GM19328 (cell line): ENCODE results near the gene RIOK1.
A peak's percentile ranks its signal among the peaks of the same experiment; 100 is the strongest.
"Not testable (repeated sequence)": the region's sequence is repeated elsewhere in the genome, so short reads cannot be mapped to it uniquely, and the experiment has no call there.

Source experiments
- ATAC-seq: cut with Tn5 transposase; IDR thresholded peaks from one replicate; pipeline ENCODE4 v1.9.1; 2021; ENCODE audit warnings: mild to moderate bottlenecking, moderate library complexity; ENCODE audit not compliant: unreplicated experiment

RIOK1 gene

DNA sequence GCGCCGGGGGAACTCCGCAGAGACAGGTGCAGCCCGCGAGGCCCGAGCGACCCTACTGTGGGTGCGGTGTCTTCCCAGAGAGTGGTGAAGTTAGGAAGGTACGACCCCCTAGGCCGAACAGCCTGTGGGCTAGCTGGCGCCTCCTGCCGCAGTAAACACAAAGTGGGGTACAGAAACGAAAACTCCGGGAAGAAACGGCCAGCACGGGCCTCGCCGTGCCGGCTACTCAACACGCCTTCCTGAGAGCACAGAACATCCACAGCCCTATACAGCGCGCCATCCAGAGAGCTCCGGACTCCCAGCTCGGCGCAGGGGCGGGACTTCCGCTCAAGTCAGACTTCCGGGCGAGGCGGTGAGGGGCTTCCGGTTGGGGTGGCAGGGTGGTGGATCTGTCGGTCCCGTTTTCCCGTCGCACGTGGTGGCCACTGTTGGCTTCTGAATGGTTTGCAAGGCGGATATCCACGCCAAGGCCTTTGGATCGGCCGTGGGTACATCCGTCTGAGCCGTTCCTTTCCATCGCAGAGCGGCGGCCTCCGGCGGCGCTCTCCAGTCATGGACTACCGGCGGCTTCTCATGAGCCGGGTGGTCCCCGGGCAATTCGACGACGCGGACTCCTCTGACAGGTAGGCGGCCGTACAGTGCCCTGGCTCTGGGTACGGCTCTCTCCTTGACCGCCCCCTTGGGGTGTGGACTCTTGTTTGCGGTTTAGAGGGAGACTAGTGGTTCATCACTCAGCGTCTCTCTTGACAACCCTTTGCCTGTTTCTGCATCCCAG is at the start of gene RIOK1, which contains the start of gene CAGE1:
TSS of gene RIOK1 (plus strand) at position 358 of the 775 bp plus-strand sequence. CDS start at position 553, 195 bp downstream.
TSS of gene CAGE1 (minus strand) at position 292 of the 775 bp plus-strand sequence. CDS start 2,569 bp downstream, outside the sequence.
- peak; percentile 96 for ATAC-seq

DNA sequence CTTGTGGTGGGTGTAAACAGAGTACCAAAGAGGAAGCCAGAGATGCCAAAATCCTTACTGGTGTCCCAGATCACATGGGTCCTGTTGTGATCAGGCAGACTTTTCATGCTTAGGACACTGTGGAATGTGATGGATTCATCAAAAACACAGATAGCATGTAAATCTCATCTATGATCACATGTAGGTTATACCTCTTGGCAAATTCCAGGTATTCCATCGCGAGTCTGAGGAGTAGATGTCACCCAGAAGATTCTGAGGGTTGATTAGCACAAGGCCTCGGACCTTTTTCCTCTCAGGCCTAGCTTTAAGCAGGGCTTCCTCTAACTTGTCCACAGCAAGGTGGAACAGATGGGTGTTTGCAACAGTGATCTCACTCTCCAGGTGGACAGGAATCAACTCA is 48.3 kb upstream of the RIOK1 start:
- ATAC-seq = no peak

GRCh38 chr6:7341989-7342742 is 47.4 kb upstream of the RIOK1 start:
- ATAC-seq = no peak

GRCh38 chr6:7343546-7344475 is 45.8 kb upstream of the RIOK1 start:
- ATAC-seq = no peak

DNA sequence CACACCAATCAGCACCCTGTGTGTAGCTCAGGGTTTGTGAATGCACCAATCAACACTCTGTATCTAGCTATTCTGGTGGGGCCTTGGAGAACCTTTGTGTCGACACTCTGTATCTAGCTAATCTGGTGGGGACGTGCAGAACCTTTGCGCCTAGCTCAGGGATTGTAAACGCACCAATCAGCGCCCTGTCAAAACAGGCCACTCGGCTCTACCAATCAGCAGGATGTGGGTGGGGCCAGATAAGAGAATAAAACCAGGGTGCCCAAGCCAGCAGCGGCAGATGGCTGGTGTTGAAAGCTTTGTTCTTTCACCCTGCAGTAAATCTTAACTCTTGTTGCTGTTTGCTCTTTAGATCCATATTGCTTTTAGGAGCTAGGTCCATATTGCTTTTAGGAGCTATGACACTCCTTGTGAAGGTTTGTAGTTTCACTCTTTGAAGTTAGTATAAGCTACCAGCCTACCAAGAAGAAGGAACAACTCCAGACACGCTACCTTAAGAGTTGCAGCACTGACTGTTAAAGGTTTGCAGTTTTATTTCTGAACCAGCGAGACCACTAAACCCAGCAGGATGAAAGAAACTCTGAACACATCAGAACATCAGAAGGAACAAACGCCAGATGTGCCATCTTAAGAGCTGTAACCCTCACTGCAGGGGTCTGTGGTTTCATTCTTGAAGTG is 44.7 kb upstream of the RIOK1 start:
- ATAC-seq = not testable (repeated sequence)

DNA sequence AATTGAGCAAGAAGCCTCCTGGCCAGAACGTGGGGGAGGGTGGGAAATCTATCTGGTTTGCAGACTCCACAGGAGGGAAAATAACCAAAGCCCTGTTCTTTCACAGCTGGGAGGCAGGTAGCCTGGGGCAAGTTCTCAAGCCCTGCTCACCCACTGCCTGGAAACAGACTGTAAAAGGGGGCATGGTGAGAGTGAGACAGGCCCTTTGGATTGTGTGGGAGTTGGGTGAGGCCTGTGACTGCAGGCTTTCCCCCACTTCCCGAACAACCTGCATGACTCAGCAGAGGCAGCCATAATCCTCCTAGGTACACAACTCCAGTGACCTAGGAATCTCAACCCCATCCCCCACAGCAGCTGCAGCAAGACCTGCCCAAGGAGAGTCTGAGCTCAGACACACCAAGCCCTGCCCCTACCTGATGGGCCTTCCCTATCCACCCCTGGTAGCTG is 42.0 kb upstream of the RIOK1 start:
- ATAC-seq = not testable (repeated sequence)

DNA sequence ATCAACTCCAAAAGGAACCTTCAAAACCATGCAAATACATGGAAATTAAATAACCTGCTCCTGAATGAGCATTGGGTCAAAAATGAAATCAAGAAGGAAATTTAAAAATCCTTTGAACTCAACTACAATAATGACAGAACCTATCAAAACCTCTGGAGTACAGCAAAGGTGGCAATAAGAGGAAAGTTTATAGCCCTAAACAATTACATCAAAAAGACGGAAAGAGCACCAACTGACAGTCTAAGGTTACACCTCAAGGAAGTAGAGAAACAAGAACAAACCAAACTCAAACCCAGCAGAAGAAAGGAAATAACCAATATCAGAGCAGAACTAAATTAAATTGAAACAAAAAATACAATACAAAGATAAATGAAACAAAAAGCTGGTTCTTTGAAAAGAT is 39.0 kb upstream of the RIOK1 start:
- not testable (repeated sequence) for ATAC-seq

- ATAC-seq = not testable (repeated sequence)
Observed at GRCh38 chr6:7351916-7352315, 37.7 kb upstream of the RIOK1 start.

DNA sequence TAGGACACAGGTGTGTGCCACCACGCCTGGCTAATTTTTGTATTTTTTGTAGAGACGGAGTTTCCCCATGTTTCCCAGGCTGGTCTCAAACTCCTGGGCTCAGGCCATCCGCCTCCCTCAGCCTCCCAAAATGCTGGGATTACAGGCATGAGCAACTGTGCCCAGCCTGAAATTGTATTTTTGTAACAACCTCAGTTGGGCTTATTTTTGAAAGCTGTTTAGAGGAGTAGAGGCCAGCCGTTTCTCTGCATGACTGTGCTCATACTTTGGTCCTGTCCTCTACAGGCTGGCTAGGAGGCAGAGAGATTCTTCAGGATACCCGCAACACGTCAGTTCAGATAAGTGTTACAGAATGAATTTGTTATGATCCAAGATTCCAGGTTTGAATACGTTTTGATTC is 22.2 kb upstream of the RIOK1 start:
- no peak for ATAC-seq

DNA sequence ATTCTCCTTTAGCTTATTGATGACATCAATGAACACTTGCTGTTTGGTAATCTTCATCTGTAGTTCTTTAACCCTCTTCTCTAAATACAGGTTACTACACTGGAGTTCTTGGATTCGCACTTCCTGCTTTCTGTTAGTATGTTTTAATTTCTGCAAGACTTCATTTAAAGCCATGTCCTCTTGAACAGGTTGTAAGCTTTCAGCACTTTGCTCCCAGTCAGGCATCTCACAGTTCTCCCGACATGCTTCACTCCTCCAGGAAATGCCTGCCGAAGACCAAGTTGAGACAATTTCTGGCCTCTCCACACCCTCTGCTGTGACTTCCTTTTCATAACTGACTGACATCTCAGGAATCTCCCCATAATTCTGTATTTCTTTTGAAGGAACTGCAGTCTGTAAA is 15.9 kb upstream of the RIOK1 start:
- no peak for ATAC-seq

GRCh38 chr6:7377961-7378360 is 11.6 kb upstream of the RIOK1 start:
- no peak for ATAC-seq

DNA sequence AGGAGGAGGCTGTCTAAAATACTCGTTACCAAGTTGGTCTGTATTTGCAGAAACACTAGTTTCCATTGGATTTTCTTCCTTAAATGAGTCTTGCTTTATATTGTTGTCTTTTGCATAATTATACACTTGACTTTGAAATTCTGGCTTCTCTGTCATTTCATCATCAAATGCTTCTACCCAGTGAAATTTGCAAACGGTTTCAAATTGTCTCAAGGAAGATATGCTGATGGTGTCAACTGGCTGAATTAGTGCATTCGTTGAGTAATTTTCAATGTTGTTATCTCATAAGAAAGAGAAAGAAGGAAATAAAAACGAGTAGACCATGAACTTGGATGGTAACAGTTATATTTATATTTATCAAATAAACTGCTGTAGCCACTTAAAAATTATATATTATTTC is 10.9 kb upstream of the RIOK1 start:
- no peak for ATAC-seq

DNA sequence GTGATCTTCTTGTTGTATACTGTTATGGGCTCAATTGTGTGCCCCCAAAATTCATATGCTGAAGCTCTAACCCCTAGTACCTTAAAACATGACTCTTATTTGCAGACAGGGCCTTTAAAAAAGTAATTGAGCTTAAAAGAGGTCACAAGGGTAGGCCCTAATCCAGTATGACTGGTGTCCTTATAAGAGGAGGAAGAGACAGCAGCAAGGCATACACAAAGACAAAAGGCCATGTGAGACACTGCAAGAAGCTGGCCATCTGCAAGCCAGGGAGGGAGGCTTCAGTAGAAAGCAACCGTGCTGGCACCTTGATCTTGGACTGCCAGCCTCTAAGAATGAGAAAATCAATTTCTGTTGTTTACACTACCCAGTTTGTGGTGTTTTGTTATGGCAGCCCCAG is 8.5 kb upstream of the RIOK1 start:
- no peak for ATAC-seq

DNA sequence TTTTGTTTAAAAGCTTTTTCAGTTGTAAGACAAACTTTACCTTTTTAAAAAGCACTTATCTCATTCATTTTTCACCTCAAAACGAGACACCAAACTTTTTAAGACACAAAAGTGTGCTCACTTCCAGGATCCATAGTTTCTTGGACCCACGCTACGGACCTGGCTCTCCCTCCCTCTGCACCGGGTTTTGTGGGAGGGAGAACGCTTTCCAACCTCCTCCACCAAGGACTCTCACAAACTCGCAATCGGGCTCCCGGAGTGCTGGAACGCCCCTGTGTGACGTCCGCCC is 502 bp upstream of the RIOK1 start:
- no peak for ATAC-seq

DNA sequence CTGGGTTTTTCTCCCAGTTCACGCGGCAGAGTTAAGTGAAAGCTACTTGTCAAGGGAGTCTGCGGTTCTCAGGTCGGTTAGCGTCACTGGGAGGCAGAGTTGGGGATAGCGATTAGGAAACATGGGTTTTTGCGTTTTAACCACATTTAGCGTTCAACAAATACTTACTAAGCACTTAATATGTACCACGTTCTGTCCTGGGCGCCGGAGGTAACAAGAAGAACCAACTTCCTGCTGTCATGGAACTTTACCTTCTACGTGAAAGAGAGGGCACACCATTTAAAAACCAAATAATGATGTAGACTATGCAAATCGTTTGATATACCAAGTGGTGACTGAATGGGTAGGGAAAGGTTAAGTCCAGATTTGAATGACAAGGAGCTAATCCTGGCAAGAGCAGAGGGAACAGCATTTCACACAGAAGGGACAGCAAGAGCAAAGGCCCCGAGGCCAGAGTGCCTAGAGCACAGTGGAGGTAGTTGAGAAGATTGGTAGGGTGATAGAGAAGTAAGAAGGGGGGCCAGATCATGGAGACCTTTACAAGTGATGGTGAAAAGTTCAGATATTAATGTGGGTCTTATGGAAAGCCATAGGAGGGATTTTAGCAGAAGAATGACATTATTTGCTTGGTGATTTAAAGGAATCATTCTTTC is 744 bp downstream of the RIOK1 start:
- peak; percentile 2 for ATAC-seq

DNA sequence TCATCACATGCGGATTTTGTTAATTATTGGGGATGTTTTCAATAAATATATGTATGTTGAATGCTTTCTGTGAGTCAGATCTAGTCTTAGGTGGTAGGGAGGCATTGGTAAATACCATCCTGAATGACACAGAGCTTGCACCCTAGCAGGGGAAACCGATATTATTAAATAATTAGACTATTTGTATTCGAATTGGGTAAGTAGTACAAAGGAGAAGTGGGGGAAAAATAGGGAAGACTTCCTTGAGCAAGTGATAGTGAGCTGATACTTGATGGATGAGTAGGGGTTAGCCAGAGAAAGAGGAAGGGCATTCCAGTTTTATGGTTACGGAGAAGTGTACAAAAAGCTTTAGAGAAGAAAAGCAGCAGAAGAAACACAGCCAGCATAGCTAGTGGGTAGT is 1.5 kb downstream of the RIOK1 start:
- no peak for ATAC-seq

- ATAC-seq = no peak
Observed at GRCh38 chr6:7392402-7392801, 2.8 kb downstream of the RIOK1 start.

DNA sequence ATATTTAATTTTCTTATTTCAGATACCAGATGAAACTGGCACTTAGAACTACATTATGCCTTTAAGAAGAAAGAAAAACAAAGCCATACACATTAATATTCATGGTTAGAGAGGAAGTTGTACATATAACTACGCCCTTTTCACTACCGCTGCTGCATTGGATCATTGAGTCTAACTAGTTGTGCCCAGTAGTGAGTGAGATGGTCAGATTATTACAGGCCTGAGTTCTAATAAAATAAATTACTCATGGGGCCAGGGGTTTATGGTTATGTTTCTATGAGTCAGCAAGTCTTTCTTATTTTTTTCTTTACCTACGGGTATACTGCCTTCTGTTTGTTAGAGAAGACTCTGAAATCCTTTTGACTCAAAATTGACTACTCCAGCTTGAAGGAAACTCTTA is 11.5 kb downstream of the RIOK1 start:
- no peak for ATAC-seq

GRCh38 chr6:7402716-7403115 is 13.1 kb downstream of the RIOK1 start:
- no peak for ATAC-seq

DNA sequence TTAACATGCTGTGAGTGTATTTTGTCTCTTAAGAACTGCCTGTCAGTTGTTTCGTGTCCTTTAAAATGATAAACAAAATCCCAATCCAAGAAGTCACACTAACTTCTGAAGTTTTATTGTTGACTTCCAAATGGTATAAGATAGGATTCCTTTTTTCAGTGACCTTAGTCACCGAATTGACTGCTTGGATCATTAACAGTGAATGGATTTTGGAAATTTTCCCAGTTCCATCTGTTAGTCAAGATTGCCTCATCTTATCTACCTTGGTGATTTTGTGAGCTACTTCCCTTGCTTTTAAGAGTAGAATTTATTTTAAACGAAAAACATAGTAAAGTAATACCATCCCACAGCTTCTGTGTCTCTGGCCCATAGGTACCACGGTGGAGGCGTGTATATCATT is 14.9 kb downstream of the RIOK1 start:
- ATAC-seq = no peak
